Glomerular endothelial cell (primary cell): Measurements from ENCODE around the gene OR5B12. TPM values are rescaled to one million over a fixed set of nuclear protein-coding genes. Genes with fewer than 3 reads are reported as not detected.
"Not testable (repeated sequence)": the region's sequence is repeated elsewhere in the genome, so short reads cannot be mapped to it uniquely, and the experiment has no call there.

Experiments used
- DNase-seq: peaks from one replicate; pipeline ENCODE4 v3.0.0-alpha.2; 2011; ENCODE audit warnings: low read depth, low spot score; ENCODE audit errors: extremely low read depth
- total RNA-seq: library from RNA; depleted of rRNA; stranded (reverse); fragments of >200 nt; gene quantifications from 2 replicates; pipeline ENCODE4 v1.2.3, GENCODE V29; 2015

Gene OR5B12
- not detected in 2 replicates for total RNA-seq

DNA sequence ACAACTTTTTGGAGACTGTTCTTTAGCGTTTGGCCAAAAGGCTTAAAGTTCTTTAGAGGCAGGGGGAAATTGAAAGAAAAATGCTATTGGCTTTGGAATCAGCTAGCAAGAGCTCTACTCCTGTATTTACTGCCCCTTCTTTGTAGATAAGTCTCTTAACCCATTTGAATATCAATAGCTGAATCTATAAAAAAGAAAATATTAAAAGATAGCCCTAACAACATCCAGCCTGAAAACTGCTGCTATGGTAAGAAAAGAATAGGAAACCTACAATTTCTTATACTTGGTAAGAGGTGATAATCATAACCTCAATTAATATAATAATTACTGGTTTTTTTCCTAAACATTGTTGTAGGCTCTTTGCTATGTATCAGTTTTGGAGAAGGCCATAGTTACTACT is at the start of gene OR5B12:
Gene OR5B12, minus strand, starts transcription at position 101 of the 400 bp plus-strand sequence. CDS start 2,085 bp downstream, outside the sequence.
- no peak for DNase-seq

DNA sequence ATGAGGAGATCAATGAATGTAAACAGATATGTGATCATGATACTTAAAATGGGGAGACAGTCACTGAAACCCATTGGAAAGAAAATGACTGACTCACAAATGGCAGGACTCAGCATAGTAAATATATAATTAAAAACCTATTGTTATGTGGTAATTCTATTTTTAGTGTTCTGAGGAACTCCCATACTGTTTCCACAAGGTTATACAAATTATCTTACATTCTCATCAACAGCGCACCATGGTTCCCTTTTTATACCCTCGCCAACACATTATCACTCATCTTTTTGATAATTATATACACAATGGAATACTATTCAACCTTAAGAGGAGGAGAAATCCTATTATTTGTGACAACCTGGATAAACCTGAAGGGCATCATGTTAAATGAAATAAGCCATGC is 48.8 kb upstream of the OR5B12 start:
- no peak for DNase-seq

- DNase-seq, result no peak
Observed at GRCh38 chr11:58487170-58487569, 45.1 kb upstream of the OR5B12 start.

- DNase-seq, result no peak
Observed at GRCh38 chr11:58485961-58486360, 43.9 kb upstream of the OR5B12 start.

DNA sequence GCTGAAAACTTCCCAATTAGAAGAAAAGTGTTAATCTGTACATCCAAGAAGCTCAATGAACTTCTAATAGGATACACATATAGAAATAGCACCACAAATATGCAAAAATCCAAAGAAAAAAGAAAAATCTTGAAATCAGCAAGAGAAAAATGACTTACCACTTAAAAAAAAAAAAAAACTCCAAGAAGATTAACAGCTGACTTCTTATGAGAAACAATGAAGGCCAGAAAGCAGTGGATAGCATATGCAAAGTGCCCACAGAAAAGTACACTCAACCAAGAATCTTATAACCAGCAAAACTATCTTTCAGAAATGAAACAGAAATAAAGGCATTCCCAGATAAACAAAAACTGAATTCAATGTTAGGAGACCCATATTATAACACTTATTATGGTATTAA is 29.9 kb upstream of the OR5B12 start:
- no peak for DNase-seq

- no peak for DNase-seq
Observed at GRCh38 chr11:58466293-58466692, 24.3 kb upstream of the OR5B12 start.

DNA sequence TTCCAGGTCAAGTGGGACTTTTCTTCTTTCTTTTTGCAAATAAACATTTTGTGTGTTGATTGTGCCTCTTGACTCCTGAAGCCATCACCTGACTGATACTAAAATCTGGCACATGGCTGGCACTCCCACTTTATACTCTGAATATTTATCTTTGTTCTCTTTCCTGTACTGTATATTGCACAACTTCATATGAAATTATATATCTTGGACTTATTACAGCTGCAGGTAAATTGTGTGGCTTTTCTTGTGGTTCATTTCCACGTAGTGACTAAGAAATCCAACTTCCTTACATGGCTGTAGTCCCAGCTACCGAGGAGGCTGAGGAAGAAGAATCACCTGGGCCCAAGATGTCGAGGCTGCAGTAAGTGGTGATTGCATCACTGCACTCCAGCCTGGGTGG is 23.7 kb upstream of the OR5B12 start:
- no peak for DNase-seq

DNA sequence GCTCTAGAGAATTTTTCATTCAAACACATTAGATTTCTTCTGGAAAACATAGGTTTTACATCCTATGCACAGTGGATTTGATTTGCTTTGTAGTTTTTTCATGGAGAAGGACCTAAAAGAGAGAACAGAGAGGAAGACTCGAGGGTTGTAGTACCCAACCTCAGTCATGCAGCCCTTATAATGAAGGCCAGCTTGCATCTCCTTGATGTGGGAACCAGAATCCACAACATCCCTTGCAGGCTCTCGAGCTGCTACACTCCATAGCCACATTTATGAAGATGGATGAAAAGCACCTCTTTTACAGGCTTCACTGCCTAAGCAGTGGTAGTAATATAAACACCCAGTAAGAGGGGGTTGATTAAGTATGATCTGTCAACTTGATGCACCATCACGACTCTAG is 9.5 kb upstream of the OR5B12 start:
- no peak for DNase-seq

GRCh38 chr11:58446294-58446693 is 4.3 kb upstream of the OR5B12 start:
- DNase-seq, result no peak

- DNase-seq, result no peak
Observed at GRCh38 chr11:58444300-58444699, 2.3 kb upstream of the OR5B12 start.

DNA sequence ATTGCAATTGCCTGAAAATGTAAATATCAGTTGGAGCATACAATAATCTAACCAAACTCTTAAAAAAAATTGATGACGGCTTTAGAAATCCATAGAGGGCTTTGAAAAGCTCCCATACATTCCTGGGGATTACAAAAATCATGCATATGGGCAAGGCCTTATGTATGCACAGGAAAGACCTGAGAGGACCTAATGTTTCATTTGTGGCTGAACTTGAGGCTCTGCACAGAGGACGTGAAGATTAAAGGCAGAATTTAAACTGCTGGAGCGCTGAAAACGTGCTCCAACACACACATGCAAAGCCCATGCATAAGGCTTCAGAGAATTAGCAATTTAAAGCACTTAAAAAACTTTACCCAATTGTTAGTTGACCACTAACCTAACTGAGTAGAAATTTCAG is 3.5 kb downstream of the OR5B12 start:
- no peak for DNase-seq

GRCh38 chr11:58434217-58434616 is 7.8 kb downstream of the OR5B12 start:
- no peak for DNase-seq

DNA sequence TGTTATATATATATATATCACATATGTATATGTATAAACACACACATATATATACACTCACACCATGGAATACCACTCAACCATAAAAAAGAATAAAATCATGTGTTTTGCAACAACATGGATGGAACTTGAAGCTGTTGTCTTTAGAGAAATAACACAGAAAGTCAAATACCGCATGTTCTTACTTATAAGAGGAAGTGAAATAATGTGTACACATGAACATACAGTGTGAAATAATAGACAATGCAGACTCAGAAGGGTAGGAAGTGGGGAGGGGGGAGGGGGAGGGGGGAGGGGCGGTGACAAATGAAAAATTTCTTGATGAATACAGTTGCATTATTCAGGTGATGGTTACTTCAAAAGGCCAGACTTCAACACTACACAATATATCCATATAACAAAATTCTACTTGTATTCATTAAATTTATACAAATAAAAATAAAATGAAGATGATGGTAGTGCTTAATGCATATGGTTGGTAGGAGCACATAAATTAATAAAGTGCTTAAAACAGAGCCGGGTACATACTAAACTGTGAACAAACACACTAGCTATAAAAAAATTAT is 8.3 kb downstream of the OR5B12 start:
- DNase-seq, result no peak

DNA sequence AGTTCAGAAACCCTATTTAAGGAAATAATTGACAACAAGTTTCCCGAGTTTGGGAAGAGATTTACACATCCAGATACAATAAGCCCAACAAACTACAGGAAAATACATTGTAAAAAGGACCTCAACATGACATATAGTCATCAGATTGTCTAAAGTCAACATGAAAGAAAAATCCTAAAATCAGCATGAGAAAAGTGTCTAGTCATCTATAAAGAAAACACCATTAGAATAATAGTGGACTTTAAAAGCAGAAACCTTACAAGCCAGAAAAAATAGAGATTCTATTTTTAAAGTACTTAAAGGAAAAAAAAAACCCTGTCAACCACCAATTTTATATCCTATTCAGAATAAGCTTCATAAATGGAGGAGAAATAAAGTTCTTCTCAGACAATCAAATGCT is 12.8 kb downstream of the OR5B12 start:
- no peak for DNase-seq

DNA sequence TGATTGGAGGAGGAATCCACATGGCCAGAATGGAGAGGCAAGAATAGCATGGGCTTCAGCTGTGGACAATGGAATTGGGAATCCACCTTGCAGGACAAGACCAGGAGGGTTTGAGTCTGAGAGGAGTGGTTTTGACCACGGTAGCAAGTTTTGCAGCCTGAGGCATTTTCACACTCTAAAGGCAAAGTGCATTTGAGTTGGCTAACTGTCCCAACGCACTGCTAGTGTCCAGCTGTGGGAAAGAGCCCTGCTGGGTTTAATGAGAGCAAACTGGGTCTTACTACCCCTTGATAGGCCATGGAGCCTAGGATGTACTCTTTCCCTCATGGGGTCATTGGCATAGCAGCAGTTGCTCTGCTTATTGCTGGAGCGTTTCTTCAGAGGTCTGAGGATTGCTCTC is 14.0 kb downstream of the OR5B12 start, which contains the start of gene OR5B2:
Gene OR5B2, minus strand, starts transcription at position 101 of the 400 bp plus-strand sequence. CDS start 4,860 bp downstream, outside the sequence.
- no peak for DNase-seq

- no peak for DNase-seq
Observed at GRCh38 chr11:58406774-58407173, 35.3 kb downstream of the OR5B12 start, which contains the start of gene OR5B3. OR5B3 (minus strand) TSS chr11:58406874; CDS start chr11:58403409, 3,465 bp downstream.

GRCh38 chr11:58399622-58400021 is 42.4 kb downstream of the OR5B12 start:
- not testable (repeated sequence) for DNase-seq

- no peak for DNase-seq
Observed at GRCh38 chr11:58395581-58395980, 46.5 kb downstream of the OR5B12 start.

DNA sequence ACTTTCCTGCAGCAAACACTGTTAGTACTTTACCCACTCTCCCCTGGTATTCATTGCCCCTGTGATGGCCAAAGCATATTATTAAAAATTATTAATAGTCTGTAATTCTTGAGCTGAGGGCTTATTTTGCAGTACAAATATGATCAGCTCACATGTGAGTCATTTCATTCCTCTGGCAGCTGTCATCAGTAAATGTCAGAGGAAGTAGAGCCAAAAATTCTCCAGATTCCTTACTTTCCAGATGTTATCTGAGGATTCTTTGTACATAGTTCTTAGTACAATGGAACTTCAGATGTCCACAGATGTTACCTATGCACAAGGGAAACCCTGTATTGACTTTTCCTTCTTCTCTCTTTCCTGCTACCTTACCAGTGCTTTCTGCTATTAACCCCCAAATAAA is 47.8 kb downstream of the OR5B12 start:
- DNase-seq, result peak; percentile 22

- DNase-seq, result no peak
Observed at GRCh38 chr11:58392746-58393145, 49.3 kb downstream of the OR5B12 start.

- DNase-seq, result no peak
Observed at GRCh38 chr11:58391879-58392278, 50.2 kb downstream of the OR5B12 start.

DNA sequence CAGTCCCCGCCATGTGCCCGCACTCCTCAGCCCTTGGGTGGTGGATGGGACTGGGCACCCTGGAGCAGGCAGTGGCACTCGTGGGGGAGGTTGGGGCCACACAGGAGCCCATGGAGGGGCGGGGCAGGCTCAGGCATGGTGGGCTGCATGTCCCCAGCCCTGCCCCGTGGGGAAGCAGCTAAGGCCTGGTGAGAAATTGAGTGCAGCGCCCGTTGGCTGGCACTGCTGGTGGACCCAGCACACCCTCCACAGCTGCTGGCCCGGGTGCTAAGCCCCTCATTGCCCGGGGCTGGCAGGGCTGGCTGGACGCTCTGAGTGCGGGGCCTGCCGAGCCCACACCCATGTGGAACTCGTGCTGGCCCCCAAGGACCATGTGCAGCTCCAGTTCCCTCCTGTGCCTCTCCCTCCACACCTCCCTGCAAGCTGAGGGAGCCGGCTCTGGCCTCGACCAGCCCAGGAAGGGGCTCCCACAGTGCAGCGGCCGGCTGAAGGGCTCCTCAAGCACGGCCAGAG is 51.4 kb downstream of the OR5B12 start:
- DNase-seq, result no peak
